NCI-H1105 treated with DMSO at 0.1 percent for 48 hours (cell line): ENCODE data around the gene UGDH.
"Not testable (repeated sequence)": the region's sequence is repeated elsewhere in the genome, so short reads cannot be mapped to it uniquely, and the experiment has no call there.

Experiments
- DNase-seq: peaks from one replicate; lab custom pipeline; 2025; lab: John Stamatoyannopoulos, UW

The UGDH gene

DNA sequence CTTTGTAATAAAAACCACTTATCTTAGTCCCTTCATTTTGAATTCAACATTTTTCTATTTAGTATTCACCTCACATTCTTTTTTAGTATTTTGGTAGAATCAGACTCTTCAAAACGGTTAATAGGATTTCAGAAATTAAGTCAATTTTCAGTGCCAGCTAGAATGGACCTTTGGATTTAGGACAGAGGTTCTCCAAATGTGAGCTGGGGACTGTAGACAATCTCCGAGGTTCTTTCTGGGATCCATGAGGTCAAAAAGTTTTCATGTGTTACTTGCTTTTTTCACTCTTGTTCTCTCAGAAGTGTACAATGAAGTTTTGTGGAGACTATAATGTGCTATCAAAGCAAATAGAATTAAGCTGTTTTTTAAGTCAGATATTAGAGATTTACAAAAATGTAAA is 2.3 kb upstream of the UGDH start:
- DNase-seq = no peak

DNA sequence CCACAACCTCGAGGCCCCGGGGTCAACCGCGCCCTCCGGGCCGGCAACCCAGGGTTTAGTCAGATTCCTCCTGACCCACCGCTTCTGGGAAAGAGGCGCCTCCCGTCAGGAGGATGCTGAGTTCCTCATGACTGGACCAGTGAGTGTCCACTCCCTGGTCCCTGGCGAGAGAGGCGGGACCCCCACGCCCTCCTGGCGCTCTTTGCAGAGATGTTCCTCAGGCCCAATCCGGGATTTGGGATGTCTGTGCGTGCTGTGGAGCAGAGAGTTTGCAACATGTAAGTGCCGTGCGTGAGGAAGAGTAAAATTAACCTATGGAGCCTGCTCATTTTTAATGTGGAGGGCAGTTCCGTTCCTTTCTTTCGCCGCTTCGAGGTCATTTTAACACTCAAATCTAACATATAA is 824 bp upstream of the UGDH start:
- no peak for DNase-seq

DNA sequence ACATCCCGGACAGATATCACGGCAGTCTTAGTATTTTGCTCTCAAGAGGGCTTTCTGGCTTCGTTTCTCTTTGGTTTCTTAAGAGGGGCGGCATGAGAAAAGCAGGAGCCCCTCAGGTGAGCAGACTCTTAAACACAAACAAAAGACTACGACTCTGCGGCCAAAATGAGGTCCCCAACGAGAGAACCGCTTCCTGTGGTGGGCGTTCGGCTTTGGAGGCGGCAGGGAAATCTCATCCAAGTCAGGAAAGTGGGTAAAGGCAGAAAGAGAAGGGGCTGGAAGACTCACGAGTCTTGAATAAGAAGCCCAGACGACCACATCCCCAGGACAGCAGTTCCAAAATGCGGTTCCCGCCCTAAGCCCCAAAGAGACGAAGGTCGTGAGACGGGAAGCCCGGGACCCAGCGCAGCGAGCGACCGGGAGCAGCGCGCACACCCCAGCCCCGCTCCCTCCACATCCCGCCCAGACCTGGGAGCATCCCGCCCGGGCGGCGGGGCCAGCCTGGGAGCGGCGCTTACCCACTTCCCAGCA is 409 bp downstream of the UGDH start:
- DNase-seq = no peak

DNA sequence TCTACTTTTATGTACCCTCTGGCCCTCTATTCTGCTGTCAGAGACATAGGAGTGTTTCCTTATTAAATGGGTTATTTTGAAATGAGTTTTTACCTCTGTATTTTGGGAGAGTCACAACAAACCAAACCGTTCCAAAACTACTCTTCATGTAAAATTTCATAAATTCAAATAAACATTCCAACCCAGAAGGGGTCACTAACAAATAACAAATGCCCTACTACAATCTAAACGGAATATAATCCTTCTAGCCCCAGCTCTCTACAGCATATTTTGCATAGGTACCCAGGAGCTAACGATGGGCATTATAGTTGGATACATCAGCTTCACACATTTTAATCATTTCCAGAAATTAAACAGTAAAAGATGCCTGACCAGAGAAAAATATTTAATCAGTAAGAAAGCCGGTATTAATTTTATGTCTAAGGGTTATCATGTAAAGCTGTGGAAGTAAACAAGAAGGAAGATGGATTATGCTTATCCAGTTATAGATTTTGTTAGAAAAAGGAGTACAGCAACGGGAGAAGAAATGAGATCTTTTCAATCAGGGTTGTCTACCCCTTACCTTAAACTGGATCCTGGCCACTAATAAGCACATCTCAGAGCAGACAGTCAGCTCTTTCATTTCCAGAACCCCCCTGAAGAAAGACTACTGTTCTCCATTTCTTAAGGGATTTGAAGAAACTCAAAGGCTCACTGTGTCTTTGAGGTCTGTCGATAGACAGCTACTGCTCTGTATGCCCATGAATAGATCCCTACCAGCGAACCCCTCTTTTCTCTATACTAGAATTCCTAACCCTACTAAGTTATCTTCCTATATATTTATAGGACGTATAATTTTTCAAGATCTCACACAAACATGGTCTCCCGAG is 1.2 kb downstream of the UGDH start:
- no peak for DNase-seq

DNA sequence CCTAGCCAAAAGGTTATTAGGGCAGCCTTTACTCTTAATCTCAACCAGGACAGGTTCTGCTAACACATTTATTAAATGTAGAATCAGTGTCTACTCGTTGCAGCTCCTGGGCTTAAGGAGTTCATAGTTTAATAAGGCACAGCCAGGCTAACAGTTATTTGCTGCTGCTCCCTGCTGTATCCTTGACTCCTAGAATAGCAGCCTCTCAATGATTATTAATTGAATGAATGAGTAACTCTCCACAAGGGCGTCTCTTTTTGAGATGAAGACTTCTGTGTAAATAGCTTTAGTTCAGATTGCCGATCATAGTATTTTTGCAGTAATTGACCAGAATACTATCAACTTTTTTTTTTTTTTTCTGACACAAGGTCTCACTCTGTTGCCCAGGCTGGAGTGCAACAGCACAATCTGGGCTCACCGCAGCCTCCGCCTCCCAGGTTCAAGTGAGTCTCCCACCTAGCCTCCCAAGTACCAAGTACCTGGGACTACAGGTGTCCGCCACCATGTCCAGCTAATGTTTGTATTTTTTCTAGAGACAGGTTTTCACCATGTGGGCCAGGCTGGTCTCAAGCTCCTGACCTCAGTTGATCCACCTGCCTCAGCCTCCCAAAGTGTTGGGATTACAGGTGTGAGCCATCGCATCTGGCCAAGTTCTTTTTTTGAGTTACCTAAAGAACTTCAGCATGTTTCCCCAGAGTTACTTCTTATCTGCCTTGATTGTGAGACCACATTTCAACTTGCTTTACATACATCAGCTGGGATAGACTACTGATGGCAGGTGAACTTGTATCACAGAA is 2.9 kb downstream of the UGDH start:
- no peak for DNase-seq

DNA sequence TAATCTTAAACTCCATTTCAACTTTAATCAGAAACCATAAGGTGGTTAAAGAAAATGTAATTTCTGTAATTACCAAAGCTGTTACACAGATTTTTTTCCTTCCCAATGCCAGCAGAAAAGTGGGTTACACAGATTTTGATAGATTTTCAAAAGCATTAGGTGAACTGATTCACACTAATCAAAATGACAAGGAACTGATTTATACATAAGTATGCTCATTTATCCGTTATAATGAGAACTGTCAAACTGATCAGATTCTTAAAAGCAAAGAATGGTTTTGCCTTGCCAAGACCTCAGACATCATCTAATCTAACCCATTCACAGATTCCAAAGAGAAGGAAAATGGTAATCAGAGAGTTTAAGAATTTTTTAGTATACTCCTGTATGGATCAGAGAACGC is 5.2 kb downstream of the UGDH start:
- no peak for DNase-seq

DNA sequence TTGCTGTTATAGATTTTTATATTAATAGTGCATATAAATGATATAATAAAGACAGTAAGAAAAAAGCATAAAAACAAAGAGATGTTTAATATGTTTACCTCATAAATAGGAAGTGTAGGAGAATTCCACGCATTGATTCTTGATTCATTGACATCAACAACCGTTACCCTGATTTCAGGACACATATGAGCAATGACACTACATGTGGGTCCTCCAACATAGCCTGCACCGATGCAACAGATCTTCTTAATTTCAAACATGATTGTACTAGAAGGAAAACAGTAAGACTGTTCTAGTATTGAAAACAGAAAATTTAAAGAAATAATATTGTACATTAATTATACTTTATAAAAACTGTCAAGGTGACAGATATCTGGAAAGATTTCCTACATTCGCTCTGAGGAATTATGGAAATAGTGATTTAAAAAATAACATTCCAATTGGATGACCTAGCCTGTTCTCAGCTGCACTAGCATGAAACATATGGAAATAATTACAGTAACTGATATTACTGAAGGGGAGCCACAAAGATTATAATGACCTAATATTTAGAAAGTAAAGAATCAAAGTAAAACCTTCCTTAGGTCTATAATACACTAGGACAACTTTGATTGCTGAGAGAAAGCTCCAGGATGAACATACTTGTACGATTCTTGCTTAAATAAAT is 5.9 kb downstream of the UGDH start:
- DNase-seq = no peak

DNA sequence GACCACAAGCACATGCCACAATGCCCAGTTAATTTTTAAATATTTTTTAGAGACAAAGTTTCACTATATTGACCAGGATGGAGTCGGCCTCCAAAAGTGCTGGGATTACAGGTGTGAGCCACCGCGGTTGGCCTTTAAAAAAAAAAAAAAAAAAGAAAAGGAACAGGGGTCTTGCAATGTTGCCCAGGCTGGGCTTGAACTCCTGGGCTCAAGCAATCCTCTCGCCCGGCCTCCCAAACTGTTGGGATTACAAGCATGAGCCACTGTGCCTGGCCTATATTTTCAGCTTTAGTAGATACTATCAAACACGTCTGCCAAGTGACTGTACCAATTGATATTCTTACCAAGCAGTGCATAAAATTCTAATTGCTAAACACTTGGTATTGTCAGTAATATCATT is 8.8 kb downstream of the UGDH start:
- no peak for DNase-seq

DNA sequence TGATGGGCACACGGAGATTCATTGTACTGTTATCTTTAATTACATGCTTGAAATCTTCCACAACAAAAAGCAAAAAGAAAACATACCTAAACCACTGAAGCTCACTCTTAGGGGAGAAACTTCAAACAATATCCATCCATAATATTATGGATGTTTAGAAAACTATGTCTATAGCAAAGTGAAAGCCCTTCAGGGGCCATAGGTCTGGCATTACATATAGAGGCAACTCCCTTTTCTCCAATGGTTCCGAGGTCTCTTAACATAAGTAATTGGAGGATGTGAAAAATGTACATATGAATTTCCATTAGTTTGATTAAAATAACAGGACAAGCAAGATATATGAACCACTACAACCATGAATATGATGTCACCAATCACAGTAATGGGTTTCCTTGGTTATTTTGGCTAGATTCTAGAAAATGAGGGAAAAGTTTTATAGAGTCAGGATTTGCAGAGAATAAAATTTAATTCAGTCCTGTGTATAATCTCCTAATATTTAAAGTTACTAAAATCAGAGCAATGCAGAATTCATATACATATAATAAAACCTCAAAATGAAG is 10.8 kb downstream of the UGDH start:
- no peak for DNase-seq

DNA sequence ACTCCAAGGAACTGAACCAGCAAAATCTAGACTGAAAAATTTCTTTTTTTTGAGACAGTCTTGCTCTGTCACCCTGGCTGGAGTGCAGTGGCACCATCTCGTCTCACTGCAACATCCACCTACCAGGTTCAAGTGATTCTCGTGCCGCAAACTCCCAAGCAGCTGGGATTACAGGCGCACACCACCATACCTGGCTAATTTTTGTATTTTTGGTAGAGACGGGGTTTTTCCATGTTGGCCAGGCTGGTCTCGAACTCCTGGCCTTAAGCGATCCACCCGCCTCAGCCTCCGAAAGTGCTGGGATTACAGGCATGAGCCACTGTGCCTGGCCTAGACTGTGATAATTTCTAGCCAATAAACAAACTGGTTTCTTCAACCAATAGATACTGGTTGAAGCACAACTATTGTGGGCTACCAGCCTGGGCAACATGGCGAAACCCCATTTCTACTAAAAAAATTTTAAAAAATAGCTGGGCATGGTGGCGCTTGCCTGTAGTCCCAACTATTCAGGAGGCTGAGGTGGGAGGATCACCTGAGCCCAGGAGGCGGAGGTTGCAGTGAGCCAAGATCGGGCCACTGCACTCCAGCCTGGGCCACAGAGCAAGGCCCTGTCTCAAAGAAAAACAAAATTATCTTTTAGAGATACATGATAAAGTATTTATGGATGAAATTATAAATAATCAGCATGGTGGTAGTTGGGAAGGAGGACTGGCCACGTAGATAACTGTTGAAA is 11.4 kb downstream of the UGDH start:
- not testable (repeated sequence) for DNase-seq

DNA sequence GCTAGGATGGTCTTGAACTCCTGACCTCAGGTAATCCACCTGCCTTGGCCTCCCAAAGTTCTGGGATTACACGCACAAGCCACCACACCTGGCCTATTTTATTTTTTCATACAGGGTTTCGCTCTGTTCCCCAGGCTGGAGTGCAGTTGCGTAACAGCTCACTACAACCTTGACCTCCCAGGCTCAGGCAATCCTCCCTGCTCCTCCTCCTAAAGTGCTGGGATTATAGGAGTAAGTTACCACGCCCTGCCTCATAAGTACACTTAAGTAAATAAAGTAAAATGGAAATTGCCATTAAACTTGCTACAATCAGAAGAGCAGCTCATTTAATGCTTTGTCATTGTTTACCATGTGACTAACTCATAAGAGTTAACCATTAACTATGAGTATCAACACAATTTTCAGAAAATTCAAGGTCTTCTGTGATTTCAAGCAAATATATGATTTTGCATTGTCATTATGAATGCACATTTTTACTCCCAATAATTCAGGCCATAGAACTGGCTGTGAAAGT is 12.3 kb downstream of the UGDH start:
- no peak for DNase-seq

DNA sequence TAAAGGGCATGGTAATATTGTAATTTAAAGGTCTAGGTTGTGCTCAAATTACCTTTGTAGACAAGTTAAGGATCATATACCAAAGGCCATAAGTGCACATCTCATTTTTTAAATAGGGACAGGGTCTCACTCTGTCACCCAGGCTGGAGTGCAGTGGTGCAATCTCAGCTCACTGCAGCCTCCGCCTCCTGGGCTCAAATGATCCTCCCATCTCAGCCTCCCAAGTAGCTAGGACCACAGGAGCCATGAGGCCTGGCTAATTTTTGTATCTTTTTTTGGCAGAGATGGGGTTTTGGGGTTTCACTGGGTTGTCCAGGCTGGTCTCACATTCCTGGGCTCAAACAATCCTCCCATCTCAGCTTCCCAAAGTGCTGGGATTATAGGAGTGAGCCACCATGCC is 13.0 kb downstream of the UGDH start:
- not testable (repeated sequence) for DNase-seq

DNA sequence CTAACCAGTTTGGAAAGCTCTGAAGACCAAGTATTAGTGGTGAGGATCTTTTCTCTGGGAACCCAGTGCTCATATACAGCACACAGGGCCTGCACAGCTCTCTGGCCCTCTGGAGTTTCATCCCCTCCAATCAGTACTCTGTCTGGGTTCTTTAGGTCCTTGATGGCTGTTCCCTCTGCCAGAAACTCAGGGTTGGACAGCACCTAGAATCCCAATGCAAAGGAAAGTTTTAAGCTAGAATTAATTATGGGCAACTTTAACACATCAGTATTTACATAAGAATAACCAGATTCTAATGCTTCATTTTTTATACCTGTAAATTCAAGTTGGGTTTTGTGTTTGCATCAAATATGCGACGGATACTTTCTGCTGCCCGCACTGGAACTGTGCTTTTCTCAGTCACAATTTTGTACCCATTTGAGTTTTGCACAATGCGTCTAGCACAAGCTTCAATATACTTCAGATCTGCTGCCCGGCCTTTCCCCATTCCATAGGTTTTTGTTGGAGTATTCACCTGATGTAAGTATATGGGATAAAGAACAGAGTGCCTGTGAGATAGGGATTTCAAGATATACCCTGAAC is 16.8 kb downstream of the UGDH start:
- no peak for DNase-seq

DNA sequence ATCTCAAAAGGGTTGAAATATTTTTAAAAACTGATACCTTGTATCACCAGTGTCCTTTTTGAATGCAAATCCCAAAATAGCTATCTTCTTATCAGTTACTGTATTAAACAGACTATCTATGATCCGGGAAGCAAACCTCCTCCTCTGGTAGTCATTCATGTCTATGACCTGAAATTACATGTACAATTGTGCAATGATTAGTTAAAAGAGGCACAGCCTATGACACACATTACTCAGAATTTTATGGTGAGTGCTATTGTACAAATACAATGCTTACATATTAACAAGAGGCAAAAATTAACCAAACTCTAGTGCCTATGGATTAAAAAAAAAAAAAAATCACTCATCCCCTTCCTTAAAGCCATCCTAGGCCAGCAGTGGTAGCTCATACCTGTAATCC is 21.7 kb downstream of the UGDH start:
- DNase-seq = no peak

DNA sequence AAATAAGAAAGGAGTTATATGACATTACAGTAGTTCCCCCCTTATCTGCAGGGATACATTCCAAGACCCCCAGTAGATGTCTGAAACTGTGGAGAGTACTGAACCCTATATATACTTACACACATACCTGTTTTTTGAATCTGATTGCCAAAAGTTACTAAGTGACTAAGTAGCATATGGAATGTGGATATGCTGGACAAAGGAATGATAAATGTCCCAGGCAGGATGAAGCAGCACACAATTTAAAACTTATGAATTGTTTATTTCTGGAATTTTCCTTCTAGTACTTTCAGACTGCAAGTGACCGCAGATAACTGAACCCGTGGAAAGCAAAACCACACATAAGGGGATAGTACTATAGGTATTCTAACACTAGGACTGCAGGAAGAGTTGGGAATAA is 22.7 kb downstream of the UGDH start:
- no peak for DNase-seq

DNA sequence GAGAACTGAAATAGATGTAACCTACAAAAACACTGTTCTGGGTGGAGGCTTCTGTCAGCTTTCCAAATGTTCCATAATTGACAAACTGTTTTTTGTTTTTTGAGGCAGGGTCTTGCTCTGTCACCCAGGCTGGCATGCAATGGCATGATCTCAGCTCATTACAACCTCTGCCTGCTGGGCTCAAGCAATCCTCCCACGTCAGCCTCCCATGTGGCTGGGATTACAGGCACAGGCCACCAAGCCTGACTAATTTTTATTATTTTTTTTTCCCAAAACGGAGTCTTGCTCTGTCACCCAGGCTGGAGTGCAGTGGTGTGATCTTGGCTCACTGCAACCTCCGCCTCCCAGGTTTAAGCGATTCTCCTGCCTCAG is 24.6 kb downstream of the UGDH start:
- DNase-seq = not testable (repeated sequence)

DNA sequence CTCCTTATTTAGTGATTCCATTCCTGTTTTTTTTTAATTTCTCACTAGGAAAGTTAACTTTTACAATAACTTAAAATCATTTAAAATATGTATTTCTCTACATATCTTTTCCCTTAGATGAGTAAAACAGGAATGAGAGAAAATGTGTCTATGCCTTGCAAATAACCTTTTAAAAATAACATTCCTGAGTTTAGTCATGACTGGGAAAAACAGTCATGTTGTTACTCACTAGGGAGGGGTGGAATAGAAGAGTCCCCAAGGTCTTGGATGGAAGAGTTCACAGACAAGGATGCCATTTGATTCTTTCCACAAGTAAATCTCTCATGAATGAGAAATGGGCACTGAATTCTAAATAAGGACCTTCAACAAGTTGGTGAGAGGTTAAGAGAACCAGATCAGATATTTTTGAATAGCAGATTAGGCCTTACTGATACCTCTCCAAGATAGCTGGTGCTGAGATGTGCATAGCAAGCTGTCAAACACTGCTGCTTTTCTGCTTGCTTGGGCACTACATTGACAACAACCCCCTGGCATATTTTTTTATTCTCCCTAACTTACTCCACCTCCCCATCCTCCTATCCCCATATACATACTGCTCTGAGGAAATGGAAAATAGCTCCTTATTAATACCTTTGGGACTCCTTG is 25.1 kb downstream of the UGDH start:
- no peak for DNase-seq

DNA sequence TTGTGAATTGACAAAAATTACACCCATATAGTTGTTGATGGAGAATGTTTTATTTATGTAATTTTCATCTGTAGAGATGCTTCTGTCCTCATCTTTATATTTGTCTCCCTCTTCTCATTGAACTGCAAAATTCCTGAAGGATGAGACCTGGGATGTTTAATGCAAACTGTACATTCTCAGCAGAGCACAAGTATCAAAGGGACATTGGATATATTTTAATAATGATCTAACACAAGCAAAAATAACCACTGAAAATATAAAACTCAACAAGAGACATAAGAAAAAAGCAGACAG is 28.6 kb downstream of the UGDH start:
- DNase-seq = no peak

DNA sequence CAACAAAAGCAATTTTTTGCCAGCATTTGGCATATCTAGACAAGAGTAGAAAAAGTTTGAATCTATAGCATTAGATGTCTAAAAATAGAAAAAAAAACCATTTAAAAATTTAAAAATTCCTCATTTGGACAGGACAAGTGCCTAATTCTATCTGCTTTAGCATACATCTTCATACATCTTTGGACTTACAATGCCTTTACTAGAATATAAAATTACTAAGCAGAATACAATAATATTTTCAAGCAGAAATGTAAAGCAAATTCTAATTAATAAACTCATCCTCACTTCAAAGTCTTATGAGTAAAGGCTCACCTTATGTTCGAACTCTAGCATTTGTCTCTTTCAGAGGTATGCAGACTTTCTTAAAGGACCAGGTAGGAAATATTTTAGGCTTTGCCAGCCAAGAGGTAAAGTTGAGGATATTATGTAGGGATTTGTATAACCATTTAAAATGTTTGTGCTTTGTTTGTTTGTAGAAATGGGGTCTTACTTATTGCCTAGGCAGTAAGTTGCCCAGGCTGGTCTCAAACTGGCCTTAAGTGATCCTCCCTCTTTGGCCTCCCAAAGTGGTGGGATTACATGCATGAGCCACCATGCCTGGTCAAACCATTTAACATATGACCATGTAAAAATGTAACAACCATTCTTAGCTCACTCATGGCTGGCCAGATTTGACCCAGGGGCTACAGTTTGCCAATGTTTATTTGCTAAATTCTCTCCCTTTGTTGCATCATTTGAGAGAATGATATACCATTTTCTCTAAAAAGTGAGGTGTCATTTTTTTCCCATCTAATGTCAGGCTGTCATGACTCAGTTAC is 29.1 kb downstream of the UGDH start:
- DNase-seq = no peak
